ENCODE measurements around the gene PTPRK.
"Not testable (repeated sequence)": the region's sequence is repeated elsewhere in the genome, so short reads cannot be mapped to it uniquely, and the experiment has no call there.

The PTPRK gene

GRCh38 chr6:127980996-127981395 lies 539.4 kb downstream of the PTPRK start:
- TF ChIP-seq CTCF (IDR thresholded peaks at IDR 0.05; ENCODE audit: control insufficient read depth, extremely low read depth, insufficient read depth) = no peak
- no peak for DNase-seq (ENCODE audit: low read depth)
- no peak overlapping the region for H3K4me3 ChIP-seq (ENCODE audit: low read depth, low read length)

- DNase-seq (ENCODE audit: low read depth); H3K4me3 ChIP-seq (ENCODE audit: low read depth, low read length): not testable (repeated sequence)
Observed at GRCh38 chr6:127978185-127978584, 542.2 kb downstream of the PTPRK start.

GRCh38 chr6:127976796-127977195 lies 543.6 kb downstream of the PTPRK start:
- DNase-seq (ENCODE audit: low read depth) = no peak
- TF ChIP-seq CTCF (IDR thresholded peaks at IDR 0.05; ENCODE audit: control insufficient read depth, extremely low read depth, insufficient read depth) = no peak
- H3K4me3 ChIP-seq (ENCODE audit: low read depth, low read length) = no peak overlapping the region

GRCh38 chr6:127976111-127976510 lies 544.3 kb downstream of the PTPRK start:
- TF ChIP-seq CTCF (IDR thresholded peaks at IDR 0.05; ENCODE audit: control insufficient read depth, extremely low read depth, insufficient read depth) = no peak
- peak; percentile 66 for DNase-seq (ENCODE audit: low read depth)
- H3K4me3 ChIP-seq (ENCODE audit: low read depth, low read length) = no peak overlapping the region

GRCh38 chr6:127972815-127973214 lies 547.6 kb downstream of the PTPRK start:
- H3K4me3 ChIP-seq (ENCODE audit: low read depth, low read length) = no peak overlapping the region
- TF ChIP-seq CTCF (IDR thresholded peaks at IDR 0.05; ENCODE audit: control insufficient read depth, extremely low read depth, insufficient read depth) = no peak
- DNase-seq (ENCODE audit: low read depth) = no peak

- no peak overlapping the region for H3K4me3 ChIP-seq (ENCODE audit: low read depth, low read length)
- no peak for TF ChIP-seq CTCF (IDR thresholded peaks at IDR 0.05; ENCODE audit: control insufficient read depth, extremely low read depth, insufficient read depth)
- DNase-seq (ENCODE audit: low read depth) = peak; percentile 18
Observed at GRCh38 chr6:127971945-127972391, 548.4 kb downstream of the PTPRK start.

GRCh38 chr6:127971386-127971785 lies 549.0 kb downstream of the PTPRK start:
- H3K4me3 ChIP-seq (ENCODE audit: low read depth, low read length) = no peak overlapping the region
- DNase-seq (ENCODE audit: low read depth) = no peak
- no peak for TF ChIP-seq CTCF (IDR thresholded peaks at IDR 0.05; ENCODE audit: control insufficient read depth, extremely low read depth, insufficient read depth)

Measured in LNCaP clone FGC (cell line).